ENCODE results near the gene KIF1A.

Gene KIF1A

DNA sequence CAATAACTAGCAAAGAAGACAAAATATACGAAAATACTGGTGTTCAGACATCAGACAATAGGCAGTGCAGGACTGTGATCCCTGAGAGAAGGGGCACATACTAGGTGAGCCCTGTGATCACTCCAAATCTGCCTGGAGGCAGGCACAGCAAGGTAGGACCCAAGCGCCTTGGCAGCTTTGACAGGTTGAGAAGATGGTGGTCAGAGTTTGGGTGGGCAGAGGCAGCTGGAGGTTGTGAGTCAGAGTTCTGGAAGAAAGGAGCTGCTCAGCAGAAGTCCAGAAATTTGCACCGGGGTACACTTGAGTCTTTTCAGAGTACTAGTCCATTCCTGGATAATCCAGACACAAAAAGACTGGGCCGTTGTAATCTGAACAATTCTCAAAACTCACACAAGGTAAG lies 14.0 kb downstream of the KIF1A start:
- Histone ChIP-seq H3K27ac (replicated peaks) (no peak overlapping the region), H3K4me3 (replicated peaks; ENCODE audit: insufficient read depth, low read length) (no peak overlapping the region), H3K27me3 (ENCODE audit: insufficient read depth, poor library complexity, severe bottlenecking) (no peaks in the 10 kb centered on the region)
- DNase-seq (ENCODE audit: low read depth in 1 of 2, low spot score in 1 of 2), result no peak
- TF ChIP-seq POLR2AphosphoS5 (IDR thresholded peaks at IDR 0.05; ENCODE audit: low read depth), result no peak
- TF ChIP-seq, protein P1, sequence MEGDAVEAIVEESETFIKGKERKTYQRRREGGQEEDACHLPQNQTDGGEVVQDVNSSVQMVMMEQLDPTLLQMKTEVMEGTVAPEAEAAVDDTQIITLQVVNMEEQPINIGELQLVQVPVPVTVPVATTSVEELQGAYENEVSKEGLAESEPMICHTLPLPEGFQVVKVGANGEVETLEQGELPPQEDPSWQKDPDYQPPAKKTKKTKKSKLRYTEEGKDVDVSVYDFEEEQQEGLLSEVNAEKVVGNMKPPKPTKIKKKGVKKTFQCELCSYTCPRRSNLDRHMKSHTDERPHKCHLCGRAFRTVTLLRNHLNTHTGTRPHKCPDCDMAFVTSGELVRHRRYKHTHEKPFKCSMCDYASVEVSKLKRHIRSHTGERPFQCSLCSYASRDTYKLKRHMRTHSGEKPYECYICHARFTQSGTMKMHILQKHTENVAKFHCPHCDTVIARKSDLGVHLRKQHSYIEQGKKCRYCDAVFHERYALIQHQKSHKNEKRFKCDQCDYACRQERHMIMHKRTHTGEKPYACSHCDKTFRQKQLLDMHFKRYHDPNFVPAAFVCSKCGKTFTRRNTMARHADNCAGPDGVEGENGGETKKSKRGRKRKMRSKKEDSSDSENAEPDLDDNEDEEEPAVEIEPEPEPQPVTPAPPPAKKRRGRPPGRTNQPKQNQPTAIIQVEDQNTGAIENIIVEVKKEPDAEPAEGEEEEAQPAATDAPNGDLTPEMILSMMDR (IDR thresholded peaks at IDR 0.05; ENCODE audit: insufficient read depth, low read length), result no peak
- TF ChIP-seq SPI1 (IDR thresholded peaks at IDR 0.05; ENCODE audit: borderline replicate concordance, low read depth), result no peak
- TF ChIP-seq, protein P2, sequence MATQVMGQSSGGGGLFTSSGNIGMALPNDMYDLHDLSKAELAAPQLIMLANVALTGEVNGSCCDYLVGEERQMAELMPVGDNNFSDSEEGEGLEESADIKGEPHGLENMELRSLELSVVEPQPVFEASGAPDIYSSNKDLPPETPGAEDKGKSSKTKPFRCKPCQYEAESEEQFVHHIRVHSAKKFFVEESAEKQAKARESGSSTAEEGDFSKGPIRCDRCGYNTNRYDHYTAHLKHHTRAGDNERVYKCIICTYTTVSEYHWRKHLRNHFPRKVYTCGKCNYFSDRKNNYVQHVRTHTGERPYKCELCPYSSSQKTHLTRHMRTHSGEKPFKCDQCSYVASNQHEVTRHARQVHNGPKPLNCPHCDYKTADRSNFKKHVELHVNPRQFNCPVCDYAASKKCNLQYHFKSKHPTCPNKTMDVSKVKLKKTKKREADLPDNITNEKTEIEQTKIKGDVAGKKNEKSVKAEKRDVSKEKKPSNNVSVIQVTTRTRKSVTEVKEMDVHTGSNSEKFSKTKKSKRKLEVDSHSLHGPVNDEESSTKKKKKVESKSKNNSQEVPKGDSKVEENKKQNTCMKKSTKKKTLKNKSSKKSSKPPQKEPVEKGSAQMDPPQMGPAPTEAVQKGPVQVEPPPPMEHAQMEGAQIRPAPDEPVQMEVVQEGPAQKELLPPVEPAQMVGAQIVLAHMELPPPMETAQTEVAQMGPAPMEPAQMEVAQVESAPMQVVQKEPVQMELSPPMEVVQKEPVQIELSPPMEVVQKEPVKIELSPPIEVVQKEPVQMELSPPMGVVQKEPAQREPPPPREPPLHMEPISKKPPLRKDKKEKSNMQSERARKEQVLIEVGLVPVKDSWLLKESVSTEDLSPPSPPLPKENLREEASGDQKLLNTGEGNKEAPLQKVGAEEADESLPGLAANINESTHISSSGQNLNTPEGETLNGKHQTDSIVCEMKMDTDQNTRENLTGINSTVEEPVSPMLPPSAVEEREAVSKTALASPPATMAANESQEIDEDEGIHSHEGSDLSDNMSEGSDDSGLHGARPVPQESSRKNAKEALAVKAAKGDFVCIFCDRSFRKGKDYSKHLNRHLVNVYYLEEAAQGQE (IDR thresholded peaks at IDR 0.05; ENCODE audit: insufficient replicate concordance, low read depth), result no peak
- no peak for TF ChIP-seq GABPA (IDR thresholded peaks at IDR 0.05; ENCODE audit: low read depth)

DNA sequence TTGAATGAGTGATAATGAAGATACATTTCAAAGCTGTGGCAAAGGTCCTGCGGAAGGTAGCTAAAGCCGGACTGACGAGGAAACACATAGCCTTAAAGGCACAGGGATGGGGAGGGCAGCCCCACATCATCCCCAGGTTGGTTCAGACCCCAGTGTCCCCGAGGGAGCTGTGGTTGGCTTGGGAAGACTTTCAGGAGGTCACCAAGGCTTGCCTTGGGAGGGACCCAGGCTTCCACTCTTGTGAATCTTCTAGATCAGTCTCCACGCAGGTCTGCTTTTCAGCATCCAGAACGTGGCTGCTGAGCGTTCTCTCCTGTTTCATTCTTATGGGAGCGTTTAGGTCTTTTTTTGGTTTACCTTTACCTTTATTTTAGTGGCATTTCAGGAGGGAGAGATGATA lies 16.8 kb downstream of the KIF1A start:
- TF ChIP-seq POLR2AphosphoS5 (IDR thresholded peaks at IDR 0.05; ENCODE audit: low read depth) (no peak), GABPA (IDR thresholded peaks at IDR 0.05; ENCODE audit: low read depth) (no peak), SPI1 (IDR thresholded peaks at IDR 0.05; ENCODE audit: borderline replicate concordance, low read depth) (no peak)
- TF ChIP-seq, protein P2 (IDR thresholded peaks at IDR 0.05; ENCODE audit: insufficient replicate concordance, low read depth), result no peak
- TF ChIP-seq, protein P1 (IDR thresholded peaks at IDR 0.05; ENCODE audit: insufficient read depth, low read length), result no peak
- no peak for DNase-seq (ENCODE audit: low read depth in 1 of 2, low spot score in 1 of 2)
- H3K27me3 ChIP-seq (ENCODE audit: insufficient read depth, poor library complexity, severe bottlenecking), result no peaks in the 10 kb centered on the region

DNA sequence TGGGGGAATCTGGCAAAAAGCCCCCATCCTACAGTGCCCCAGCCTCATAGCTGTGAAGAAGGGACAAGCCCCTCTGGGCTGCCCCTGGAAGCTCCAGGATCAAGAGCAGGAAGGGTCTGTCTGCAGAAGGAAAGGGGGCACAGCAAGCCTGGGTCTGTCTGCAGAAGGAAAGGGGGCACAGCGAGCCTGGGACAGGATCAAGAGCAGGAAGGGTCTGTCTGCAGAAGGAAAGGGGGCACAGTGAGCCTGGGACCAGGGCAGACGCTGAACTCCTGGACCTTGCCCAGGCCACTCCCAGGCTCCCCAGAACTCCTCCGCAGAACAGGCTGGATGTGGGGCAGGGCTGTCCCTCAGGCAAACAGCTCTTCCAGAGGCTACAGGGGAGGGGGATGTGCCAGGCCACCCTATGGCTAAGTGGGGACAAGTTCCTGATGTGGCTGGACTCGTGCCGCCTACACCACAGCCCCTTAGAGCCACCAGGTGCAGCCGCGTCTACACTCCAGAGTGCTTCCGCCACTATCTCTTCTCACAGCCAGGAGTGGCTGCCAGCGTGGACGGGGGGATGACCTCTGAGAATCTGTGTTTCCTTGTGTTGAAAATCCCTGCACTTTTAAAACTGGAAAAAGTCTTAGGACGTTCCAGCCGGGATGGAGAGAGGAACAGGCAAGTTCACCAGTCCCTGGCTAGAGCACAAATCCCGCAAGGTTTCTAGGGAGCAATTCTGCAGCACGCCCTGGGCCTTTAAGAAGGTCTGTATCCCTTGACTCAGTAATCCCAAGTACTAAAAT lies 20.8 kb downstream of the KIF1A start:
- no peak overlapping the region for H3K27ac ChIP-seq (replicated peaks)
- H3K27me3 ChIP-seq (ENCODE audit: insufficient read depth, poor library complexity, severe bottlenecking), result no peaks in the 10 kb centered on the region
- no peak overlapping the region for H3K4me3 ChIP-seq (replicated peaks; ENCODE audit: insufficient read depth, low read length)
- TF ChIP-seq POLR2AphosphoS5 (IDR thresholded peaks at IDR 0.05; ENCODE audit: low read depth) (no peak), GABPA (IDR thresholded peaks at IDR 0.05; ENCODE audit: low read depth) (no peak), SPI1 (IDR thresholded peaks at IDR 0.05; ENCODE audit: borderline replicate concordance, low read depth) (no peak)
- TF ChIP-seq, protein P2 (IDR thresholded peaks at IDR 0.05; ENCODE audit: insufficient replicate concordance, low read depth), result no peak
- TF ChIP-seq, protein P1 (IDR thresholded peaks at IDR 0.05; ENCODE audit: insufficient read depth, low read length), result no peak
- no peak for DNase-seq (ENCODE audit: low read depth in 1 of 2, low spot score in 1 of 2)

More for the DNA sequence above, 16.8 kb downstream of the KIF1A start:
- no peak overlapping the region for H3K27ac ChIP-seq (replicated peaks)
- H3K4me3 ChIP-seq (replicated peaks; ENCODE audit: insufficient read depth, low read length), result no peak overlapping the region

All from HL-60 (cell line).